GM21526 (cell line): ENCODE results near the gene SLC29A1.
A peak's percentile ranks its signal among the peaks of the same experiment; 100 is the strongest.

Source experiments
- ATAC-seq: cut with Tn5 transposase; IDR thresholded peaks from one replicate; pipeline ENCODE4 v1.9.1; 2021; ENCODE audit warnings: moderate library complexity; ENCODE audit not compliant: unreplicated experiment, low FRiP score

The SLC29A1 gene

DNA sequence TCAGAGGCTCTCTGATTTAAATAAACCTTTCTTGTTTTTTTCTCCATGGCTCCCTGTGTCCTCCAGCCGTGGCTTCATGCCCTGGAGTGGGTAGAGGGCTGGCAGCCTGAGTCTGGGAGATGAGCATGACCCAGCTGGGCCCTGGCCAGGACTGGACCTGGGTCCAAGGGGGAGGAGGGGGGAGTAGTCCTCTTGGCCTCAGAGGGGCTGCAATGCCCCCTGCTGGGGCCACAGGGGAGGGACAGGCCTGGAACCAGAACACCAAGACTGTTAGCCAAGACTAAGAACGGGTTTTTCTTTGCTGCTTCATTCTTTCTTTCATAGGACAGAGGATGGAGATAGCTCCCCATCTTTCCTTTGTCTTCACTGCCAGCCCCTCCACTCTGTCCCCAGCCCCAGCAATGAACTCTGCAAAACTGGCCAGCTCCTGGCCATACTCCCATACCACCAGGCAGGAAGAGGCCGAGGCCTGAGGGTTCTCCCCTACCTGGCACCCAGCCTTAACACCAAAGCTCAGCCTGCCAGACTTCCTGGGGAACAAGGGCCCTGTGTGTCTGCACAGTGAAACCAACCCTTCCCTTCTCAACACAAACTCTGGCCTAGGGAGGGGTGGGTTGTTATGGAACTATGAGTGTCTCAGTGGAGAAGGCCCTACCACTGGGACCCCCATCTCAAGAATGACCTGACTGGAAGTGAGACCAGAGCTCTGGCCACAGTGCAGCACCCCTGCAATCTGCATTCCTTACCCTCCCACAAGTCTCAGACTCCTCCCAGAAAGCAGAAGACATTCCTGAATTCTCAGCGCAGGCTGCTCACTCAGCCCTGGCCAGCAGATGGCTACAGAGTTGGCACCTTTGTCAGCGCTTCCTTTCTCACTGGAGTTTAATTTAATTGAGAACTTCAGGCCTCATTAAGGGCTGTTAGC is 11.0 kb downstream of the SLC29A1 start:
- no peak for ATAC-seq

DNA sequence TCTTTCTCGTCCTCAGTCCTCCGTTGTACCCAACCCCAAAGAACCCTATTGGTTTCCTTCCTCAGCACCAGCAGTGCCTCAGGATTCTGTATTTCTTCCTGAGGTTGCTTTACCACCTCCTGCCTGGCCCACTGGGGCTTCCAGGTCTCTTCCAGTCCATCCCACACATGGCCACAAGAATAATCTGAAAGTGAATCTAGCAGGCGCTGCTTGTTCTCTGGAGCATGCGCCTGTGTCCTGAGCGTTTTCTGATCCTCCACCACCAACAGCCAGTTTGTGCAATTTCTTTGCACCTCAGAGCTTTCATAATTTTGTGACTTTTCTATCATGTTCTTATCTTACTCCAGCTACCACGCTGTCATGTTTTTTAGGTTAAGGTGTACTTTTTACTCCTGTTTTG is 11.9 kb downstream of the SLC29A1 start:
- no peak for ATAC-seq

DNA sequence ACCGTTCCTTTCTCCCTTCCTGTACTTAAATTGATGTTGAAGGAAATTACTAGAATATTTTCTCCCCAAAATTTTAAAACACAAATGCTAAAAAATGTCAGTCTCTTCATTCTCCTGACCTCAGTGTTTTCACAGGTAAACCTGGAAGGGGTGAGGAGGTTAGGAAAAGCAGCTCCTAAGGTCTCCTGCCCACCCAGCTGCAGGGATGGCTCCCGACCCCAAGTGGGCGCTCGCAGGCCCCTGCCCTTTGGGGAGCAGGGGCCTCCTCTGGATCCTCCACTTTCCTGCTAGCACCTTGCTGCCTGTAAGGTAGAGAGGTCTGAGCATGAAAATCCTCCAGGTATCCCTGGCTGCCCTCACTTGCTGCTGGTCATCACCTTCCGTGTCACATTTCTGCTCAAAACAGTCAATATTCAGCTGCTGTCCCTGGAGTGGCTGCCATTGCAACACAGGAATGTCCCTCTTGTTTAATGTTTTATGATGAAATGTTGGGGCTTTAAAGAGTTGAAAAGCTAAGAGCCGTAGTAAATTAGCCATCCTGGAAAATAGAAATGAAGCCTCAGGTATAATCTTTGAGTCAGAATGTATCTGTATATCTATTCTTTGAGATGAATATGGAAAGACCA is 12.6 kb downstream of the SLC29A1 start:
- no peak for ATAC-seq

DNA sequence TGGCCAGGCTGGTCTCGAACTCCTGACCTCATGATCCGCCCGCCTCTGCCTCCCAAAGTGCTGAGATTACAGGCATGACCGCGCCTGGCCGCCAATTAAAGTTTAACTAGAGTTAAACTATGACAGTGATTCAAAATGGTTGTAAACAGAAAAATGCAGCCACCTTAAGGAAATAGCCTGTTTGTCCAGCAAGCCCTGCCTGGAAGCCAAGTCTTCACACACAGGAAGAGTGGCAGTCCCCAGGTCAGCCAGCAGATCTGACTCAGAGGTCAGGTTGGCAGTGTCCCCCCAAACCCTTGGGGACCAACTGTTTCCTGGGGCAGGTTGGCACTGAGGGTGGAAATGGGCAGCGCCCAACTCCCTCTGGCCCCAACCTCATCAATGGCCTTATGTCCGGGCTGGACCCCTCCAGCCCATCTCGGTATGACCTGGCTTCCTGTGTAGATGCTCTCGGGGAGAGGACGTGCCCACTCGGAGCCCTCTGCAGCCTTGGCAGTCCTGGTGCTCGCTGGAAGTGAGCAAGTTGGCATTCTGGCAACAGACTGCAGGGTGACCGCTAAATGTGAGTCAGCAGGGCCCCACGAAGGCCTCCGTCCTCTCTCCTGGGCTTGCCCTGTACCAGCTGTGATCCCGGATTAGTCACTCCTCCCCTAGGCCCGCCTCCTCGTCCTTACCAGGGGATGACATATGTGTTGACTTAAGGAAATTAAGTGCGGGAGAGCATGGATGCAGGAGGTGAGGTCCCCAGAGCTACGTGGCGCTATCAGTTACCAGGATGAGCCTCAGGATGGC is 13.8 kb downstream of the SLC29A1 start:
- ATAC-seq: peak; percentile 36

DNA sequence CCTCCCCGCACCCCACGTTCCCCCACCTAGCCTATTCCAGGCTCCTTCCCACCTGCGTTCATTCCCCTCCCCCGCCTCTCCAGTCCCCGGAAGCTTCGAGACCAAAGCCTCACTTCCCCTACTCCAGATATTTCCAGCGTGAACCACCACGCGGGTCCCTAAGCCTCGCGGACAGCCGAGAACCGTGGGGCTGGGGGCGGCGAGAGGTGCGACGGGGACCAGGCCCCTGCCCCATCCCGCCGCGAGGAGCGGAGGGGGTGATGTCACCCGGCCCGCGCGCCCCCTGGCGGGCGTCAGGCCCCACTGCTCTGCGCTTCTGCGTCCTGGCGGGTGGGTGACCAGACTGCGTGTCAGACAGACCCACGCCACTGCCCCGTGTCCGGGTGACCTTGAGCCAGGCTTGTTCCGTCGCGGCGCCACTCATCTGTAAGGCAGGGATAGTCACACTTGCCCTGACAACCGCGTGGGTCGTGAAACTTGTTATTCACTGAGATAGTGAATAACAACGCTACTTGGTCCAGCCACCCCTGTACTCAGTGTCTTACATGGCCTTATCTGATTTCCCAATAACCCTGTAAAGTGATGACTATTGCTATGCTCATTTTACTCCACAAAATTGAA is 14.5 kb downstream of the SLC29A1 start:
- peak; percentile 84 for ATAC-seq

DNA sequence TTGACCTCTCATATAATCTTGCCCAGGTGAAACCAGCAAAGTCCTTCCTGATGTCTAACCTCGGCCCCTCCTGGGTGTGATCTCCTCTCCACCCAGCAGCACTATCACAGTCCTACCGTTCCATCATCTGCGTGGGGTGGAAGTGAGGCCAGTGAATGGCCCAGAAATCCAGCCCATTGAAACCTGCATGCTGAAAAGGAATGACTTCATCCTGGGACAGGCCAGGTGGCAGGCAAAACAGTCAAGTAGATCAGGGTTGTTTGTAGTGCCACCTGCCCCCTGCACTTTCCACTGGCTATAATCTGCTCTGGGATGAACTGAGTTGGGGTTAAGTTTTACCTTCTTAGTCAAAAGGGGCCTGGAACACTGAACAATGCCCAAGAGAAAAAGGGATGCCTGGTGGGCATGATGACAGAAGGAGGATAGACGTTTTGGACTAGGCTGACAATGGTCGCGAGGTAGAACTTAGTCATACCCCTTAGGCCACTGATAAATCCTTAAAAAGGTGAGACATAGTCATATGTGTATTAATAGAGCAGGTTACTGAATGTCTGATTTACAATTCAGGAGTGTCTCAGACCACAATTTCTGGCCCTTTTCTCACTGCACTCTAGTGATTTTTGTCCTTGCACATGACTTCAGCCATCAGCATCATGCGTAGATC is 15.4 kb downstream of the SLC29A1 start:
- ATAC-seq: no peak

DNA sequence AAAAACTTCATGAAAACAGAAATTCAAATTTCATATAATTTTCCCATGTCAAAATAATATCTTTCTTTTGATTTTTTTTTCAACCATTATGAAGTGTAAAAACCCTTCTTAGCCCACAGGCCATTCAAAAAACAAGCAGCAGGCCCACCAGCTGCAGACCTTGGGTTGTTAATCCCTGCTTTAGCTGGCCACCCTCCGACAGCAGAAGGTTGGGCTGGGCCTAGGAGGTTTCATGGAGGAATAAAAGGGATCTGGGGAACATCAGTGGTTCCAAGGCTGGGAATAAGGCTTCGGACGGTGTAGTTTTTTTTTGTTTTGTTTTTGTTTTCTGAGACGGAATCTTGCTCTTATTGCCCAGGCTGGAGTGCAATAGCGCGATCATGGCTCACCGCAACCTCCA is 19.9 kb downstream of the SLC29A1 start:
- no peak for ATAC-seq

DNA sequence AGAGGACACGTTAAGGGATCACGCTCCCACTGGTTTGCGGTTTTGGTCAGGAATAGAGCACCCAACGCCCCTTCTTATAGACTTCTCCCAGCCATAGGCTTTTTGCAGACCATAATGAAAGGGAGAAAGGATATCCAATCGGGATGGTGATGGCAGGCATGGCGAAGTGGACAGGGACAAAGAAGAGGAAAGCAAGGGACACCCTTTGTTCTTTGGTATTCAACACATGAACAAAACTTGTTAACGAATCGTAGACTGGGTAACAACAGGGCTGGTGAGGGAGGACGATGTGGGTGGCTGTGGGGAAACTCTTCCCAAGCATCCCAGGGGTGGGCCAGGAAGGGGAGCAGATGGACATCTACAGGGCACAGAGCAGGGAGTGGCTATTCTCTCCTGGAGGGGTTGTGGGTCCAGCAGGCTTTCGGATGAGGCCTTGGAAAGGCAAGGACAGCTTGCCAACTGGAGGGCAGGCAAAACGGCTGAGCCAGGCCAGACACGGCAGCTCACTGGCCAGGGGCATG is 22.1 kb downstream of the SLC29A1 start:
- ATAC-seq: no peak

DNA sequence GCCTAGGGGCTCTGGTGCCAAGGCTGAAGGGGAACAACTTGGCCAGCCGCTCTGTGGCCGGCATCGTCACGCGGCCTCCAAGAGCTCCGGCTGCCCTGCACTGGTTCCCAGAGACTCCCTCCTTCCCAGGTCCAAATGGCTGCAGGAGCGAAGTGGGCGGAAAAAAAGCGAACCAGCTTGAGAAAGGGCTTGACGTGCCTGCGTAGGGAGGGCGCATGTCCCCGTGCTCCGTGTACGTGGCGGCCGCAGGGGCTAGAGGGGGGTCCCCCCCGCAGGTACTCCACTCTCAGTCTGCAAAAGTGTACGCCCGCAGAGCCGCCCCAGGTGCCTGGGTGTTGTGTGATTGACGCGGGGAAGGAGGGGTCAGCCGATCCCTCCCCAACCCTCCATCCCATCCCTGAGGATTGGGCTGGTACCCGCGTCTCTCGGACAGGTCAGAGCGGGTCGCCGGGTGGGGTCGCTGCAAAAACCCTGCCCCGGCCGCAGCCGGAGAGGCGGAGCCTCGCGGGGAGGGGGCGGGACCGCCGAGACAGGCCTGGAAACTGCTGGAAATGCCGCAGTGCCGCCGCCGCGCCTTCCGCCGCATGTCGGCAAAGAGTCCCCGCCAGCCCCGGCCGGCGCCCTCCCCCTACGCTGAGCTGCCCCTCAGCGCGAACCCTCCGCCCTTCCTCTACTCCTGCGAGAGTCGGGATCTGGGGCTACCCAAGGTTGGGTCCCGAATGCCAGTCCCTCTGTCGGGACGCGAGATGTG is 22.7 kb downstream of the SLC29A1 start:
- peak; percentile 31 for ATAC-seq

DNA sequence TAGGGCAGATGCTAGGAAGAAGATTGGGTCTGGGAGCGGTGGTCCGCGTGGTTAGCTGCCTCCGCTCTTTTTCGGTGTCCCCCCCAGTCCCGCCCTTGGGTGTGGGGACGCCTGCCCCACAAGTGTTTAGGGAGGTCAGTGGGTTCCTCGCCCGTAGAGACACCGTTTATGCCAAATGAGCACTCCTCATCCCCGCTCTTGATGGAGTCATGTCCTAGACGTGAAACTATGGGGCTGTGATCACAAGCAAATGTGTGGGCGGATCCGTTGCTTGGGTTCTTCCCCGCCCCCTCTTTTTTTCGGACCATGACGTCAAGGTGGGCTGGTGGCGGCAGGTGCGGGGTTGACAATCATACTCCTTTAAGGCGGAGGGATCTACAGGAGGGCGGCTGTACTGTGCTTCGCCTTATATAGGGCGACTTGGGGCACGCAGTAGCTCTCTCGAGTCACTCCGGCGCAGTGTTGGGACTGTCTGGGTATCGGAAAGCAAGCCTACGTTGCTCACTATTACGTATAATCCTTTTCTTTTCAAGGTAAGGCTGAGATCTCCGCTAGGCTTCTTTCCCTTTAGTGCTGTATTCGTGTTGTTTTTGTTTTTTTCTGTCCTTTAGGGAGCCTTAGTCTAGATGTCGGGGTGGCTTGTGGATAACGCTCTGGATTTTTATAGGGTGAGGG is 23.4 kb downstream of the SLC29A1 start, which contains the start of gene HSP90AB1:
Gene HSP90AB1, plus strand, starts transcription at position 439 of the 675 bp plus-strand sequence. CDS start 1,529 bp downstream, outside the sequence.
- ATAC-seq: peak; percentile 62

DNA sequence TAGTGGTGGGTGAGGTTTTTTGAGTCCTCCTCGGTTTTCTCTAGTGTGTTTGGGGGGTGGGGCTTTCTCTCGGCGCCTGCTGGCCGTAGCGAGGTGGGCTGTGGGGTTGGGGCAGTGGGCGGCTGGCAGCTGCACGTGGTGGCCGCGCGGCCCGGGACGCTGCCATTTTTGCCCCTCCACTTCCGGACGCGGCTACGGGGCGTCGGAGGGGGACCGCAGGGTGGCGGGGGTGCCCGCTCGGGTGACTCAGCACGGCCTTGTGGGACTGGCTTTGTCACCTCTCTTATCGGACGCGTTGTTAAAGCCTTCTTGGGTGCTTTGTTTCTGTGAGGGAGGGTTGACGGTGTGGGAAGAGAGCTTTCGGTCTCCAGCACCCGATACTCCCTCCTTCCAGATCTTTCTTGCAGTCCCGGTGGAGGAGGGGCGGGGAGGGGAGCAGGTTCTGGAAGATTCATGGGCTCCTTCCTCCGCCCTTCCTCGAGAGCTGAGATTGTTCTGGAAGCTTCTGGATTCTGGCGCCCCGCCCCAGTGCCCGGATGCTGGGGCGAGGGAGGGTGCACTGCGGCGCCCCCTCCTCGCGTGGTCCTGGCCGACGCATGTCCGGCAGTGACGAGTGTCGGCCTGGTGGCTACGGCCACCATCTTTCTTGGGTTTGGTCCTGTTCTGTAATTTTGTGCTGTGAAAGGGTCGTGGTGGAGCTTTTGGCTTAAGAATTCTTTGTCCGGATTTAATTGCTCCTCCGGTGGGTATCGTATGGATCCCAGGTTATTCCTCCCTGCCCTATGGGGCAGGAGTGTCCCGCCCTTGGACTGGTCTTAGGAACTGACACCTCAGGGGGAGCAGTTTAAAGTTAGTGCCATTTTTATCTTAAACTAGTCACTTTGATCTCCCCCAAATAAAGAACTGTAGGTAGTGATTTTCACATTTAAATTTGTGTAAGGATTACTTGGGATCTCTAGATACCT is 24.2 kb downstream of the SLC29A1 start:
- ATAC-seq: peak; percentile 16

DNA sequence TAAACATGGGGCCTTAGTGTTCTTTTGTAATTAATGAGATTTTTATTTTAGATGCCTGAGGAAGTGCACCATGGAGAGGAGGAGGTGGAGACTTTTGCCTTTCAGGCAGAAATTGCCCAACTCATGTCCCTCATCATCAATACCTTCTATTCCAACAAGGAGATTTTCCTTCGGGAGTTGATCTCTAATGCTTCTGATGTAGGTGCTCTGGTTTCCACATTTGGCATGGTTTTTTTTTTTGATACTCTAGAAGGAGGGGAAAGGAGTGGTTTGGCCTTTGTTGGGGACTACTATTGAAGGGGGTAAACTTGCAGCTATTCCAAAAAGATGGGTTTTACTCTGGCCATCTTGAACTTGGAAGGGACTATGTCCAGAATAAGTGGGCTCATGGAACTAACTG is 25.2 kb downstream of the SLC29A1 start:
- ATAC-seq: no peak

DNA sequence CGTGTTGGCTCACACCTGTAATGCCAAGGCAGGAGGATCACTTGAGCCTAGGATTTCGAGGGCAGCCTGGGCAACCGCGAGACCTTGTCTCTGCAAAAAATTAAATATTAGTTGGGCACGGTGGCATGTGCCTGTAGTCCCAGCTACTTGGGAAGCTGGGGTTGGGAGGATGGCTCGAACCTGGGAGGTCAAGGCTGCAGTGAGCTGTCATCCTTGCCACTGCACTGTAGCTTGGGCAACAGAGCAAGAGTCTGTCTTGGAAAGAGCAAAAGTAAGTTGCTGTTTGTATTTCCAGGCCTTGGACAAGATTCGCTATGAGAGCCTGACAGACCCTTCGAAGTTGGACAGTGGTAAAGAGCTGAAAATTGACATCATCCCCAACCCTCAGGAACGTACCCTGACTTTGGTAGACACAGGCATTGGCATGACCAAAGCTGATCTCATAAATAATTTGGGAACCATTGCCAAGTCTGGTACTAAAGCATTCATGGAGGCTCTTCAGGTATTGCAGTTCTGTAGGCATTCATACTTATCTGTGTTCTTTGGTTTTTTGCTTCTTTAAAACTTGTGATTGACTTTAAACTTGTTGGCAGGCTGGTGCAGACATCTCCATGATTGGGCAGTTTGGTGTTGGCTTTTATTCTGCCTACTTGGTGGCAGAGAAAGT is 25.8 kb downstream of the SLC29A1 start:
- no peak for ATAC-seq

DNA sequence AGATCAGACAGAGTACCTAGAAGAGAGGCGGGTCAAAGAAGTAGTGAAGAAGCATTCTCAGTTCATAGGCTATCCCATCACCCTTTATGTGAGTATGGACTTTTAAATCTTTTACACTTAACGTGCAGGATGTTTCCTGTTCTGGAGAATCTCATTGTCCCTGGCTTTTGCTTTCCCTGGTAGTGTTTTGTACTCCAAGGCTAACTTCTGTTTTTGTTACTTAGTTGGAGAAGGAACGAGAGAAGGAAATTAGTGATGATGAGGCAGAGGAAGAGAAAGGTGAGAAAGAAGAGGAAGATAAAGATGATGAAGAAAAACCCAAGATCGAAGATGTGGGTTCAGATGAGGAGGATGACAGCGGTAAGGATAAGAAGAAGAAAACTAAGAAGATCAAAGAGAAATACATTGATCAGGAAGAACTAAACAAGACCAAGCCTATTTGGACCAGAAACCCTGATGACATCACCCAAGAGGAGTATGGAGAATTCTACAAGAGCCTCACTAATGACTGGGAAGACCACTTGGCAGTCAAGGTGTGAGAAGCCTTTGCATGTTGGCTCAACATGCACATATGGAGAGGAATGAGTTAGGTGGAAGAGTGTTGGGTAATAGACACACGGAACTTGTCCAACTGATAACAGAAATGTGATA is 26.8 kb downstream of the SLC29A1 start:
- ATAC-seq: no peak

DNA sequence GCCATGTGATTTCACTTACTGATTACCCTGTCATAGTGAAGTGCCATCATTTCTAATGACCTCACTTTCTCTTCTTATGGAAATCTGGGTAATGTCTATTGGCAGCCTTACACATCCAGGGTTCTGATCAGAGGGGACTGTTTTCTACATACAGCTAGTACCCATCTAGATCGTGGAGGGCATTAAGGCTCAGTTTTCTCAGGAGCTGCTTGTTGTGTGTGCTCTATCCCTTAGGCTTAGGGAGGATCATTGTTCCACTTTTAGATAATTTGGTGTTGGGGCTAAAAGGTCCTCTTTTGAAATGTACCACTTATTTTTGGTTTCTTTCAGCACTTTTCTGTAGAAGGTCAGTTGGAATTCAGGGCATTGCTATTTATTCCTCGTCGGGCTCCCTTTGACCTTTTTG is 27.3 kb downstream of the SLC29A1 start:
- ATAC-seq: no peak
